Measurements from ENCODE around the gene TMEM87B. TPM values are rescaled to one million over a fixed set of nuclear protein-coding genes. Genes with fewer than 3 reads are reported as not detected.

TMEM87B gene
- total RNA-seq, 1 donor from 2014 or later = 6.0 TPM

DNA sequence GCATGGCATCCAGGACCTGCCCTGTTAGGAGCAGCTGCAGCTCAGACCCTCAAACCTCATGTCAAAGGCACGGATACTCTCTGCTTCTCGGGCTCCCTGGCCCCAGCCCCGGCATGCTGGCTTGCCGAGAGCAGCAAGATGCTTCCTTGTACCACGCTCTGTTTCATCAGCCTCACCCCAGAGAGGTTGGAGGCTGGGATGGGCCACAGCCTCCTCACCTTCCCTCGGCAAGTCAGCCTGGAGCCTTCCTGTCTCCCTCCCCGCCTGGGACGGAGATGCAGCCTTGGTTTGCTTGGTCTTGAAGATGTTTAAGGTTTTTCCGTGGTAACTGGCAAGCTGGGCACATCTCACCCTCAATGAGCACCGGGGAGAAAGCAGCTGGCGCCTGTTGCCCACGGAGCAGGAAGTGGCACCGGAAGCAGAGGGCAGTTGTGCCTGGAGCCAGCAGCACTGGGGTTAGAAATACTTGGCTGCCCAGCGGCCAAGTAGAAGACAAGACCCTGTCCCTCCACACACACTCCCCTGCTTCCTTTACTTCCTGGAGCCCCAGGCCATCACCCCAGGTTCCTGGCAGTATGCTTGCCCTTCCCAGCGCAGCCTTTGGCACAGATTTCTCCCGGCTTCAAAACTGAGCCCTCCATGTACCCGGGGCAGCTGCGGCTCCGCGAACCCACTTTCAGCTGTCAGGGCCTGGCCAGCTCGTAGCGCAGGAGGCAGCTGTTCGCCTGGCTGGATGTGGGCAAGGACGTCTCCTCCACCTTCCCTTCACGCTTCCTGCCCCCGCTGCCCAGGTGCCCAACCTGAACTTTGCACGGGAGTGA, 100.5 kb downstream of the TMEM87B start:
- intact Hi-C loops (cut with DNase I) = no loop called here
- no peak for ATAC-seq (ENCODE audit: poor library complexity)
- DNase-seq = no peak

DNA sequence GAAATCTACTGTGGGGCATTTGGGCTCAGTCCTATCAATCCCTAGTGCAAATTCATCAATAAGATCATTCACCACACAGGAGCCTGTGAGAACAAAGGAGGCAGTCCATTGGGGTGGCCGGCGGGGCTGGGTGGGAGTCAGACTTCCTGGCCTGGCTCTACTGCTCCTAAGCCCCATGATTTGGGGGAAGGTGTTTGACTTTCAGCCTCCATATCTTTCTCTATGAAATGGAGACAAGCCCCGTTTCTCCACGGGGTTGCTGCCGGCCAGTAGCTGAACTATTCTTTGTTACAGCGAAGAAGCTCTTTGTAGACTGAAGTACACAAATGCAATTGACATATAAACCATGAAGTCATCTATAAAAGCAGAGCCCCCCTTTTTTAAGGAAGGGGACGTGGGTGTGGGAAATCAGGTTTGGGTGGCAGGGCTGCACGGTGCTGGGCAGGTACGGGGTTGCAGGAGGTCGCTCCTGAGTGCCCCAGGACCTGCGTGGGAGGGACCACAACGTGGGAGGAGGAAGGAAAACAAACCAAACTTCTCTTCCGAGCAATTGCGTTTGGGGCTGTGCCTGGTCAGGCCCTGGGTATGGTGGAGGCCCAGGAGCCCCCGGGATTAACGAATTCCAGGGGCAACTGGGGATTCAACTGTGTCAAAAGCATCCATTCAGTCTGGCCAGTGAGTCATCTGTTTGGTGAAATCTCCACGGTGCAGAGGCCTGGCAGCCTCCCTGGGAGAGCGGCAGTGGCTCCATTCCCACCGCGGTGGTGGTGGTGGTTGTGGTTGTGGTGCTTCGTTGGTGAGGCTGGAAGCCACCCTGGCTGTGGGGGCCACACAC, 101.3 kb downstream of the TMEM87B start:
- DNase-seq (no peak), ATAC-seq (ENCODE audit: poor library complexity) (no peak)
- intact Hi-C loops (cut with DNase I) = no loop called here

DNA sequence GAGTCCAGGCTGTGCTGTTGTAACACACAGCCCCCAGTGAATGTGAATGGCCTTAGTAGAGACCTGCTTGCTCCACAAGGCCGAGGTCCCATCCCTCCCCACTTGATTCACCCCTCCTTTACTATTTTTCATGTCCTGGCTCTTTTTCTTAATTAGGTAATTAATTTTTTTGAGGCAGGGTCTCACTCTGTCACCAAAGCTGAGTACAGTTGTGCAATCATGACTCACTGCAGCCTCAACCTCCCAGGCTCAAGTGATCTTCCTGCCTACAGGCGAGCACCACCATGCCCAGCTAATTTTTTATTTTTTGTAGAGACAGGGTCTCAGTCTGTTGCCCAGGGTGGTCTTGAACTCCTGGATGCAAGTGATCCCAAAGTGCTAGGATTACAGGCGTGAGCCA, 102.4 kb downstream of the TMEM87B start:
- DNase-seq = no peak
- intact Hi-C loops (cut with DNase I) = no loop called here
- no peak for ATAC-seq (ENCODE audit: poor library complexity)

GRCh38 chr2:112159454-112159921, 104.4 kb downstream of the TMEM87B start:
- ATAC-seq (ENCODE audit: poor library complexity) (no peak), DNase-seq (no peak)
- intact Hi-C loops (cut with DNase I) = no loop called here

GRCh38 chr2:112160283-112161250, 105.5 kb downstream of the TMEM87B start:
- ATAC-seq (ENCODE audit: poor library complexity) (no peak), DNase-seq (no peak)
- intact Hi-C loops (cut with DNase I) = no loop called here

- DNase-seq (no peak), ATAC-seq (ENCODE audit: poor library complexity) (no peak)
- intact Hi-C loops (cut with DNase I) = no loop called here
Observed at GRCh38 chr2:112161431-112162145, 106.5 kb downstream of the TMEM87B start.

GRCh38 chr2:112162341-112162740, 107.3 kb downstream of the TMEM87B start:
- ATAC-seq (ENCODE audit: poor library complexity) = no peak
- intact Hi-C loops (cut with DNase I) = no loop called here
- no peak for DNase-seq

- intact Hi-C loops (cut with DNase I) = no loop called here
- DNase-seq (no peak), ATAC-seq (ENCODE audit: poor library complexity) (no peak)
Observed at GRCh38 chr2:112162956-112163355, 107.9 kb downstream of the TMEM87B start.

- ATAC-seq (ENCODE audit: poor library complexity) (no peak), DNase-seq (no peak)
- intact Hi-C loops (cut with DNase I) = no loop called here
Observed at GRCh38 chr2:112163541-112163981, 108.5 kb downstream of the TMEM87B start.

- DNase-seq (no peak), ATAC-seq (ENCODE audit: poor library complexity) (no peak)
- intact Hi-C loops (cut with DNase I) = no loop called here
Observed at GRCh38 chr2:112164876-112165275, 109.8 kb downstream of the TMEM87B start.

DNA sequence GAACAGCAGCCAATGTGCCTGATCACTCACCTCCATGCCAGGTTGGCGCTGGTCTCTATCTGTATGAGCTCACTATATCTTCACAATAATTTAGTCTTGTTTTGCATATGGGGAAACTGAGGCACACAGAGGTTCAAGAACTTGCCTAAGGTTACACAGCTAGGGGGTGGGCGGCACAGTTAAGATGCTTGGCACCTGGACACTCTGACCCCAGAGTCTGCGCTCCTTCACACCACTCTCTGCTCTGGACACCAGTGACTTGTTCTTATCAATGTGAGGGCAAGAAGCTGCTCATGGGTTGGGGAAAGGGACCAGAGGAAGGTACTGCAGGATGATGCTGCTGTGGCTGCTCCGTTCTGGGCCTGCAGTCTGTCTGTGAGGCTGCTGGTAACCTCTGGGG, 110.2 kb downstream of the TMEM87B start:
- ATAC-seq (ENCODE audit: poor library complexity) (no peak), DNase-seq (no peak)
- intact Hi-C loops (cut with DNase I) = no loop called here

GRCh38 chr2:112166806-112167499, 111.9 kb downstream of the TMEM87B start:
- intact Hi-C loops (cut with DNase I) = no loop called here
- ATAC-seq (ENCODE audit: poor library complexity) (no peak), DNase-seq (no peak)

DNA sequence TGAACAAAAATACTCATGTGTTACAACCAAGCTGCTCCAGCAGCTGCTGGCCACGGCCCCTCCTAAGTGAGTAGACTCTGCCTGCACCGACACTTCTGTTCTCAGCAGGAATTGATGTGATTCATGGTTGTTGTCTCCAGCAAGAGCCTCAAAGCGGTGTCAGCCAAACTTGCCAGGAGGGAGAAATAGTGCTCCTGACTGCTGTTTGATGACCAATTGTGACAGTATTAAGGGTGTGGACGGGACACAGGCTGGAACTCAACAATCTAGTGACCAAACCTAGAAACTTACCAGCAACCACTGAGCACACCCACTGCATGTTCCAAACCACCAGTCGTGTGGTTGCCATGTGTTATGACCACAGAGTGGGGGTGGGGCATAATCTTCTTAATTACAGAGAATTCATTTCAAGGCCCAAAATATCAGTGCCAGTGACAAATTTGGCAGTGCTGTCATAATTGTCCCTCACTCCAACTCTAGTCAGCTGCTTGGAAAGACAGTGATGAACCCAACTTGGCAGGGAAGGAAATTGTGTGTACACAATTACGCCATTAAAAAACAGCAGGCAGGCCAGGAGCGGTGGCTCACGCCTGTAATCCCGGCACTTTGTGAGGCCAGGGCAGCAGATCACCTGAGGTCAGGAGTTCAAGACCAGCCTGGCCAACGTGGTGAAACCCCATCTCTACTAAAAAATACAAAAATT, 113.5 kb downstream of the TMEM87B start:
- intact Hi-C loops (cut with DNase I) = no loop called here
- DNase-seq = no peak
- no peak for ATAC-seq (ENCODE audit: poor library complexity)
